H1 (cell line): ENCODE data around the gene THOC6.

Source experiments
- BRCA1 ChIP-seq: IDR thresholded peaks from 2 replicates; pipeline ENCODE4 v1.6.1; 2012; ENCODE audit warnings: low read depth, low read length, improper control_type of control experiment
- CHD2 ChIP-seq: IDR thresholded peaks from 2 replicates; pipeline ENCODE4 v1.6.1; 2012; ENCODE audit warnings: low read length, improper control_type of control experiment
- EZH2 ChIP-seq: fragments of 200-600 bp; sonication (generic); IDR thresholded peaks from 2 replicates; pipeline ENCODE4 v1.7.1; 2012; ENCODE audit warnings: low read depth, mild to moderate bottlenecking, moderate library complexity, low read length, inconsistent platforms; ENCODE audit not compliant: severe bottlenecking
- RAD21 ChIP-seq, 2 experiments: IDR thresholded peaks in 1 of 2; conservative IDR thresholded peaks in 1 of 2; 2 replicates each; pipeline ENCODE4 v1.6.1; 2011; ENCODE audit warnings: low read depth in 2 of 2, low read length in 2 of 2, improper control_type of control experiment in 1 of 2, inconsistent platforms in 1 of 2, mild to moderate bottlenecking in 1 of 2, moderate library complexity in 1 of 2
- RXRA ChIP-seq: IDR thresholded peaks from 2 replicates; pipeline ENCODE4 v1.6.1; 2011; ENCODE audit warnings: low read depth, mild to moderate bottlenecking, low read length, moderate library complexity; ENCODE audit not compliant: insufficient read depth
- SUZ12 ChIP-seq: fragments of 200-600 bp; sonication (generic); IDR thresholded peaks from 2 replicates; pipeline ENCODE4 v1.6.1; 2012; ENCODE audit warnings: mild to moderate bottlenecking, inconsistent platforms, low read length, moderate library complexity, mixed read lengths
- TF ChIP-seq, protein P1 (sequence below), 3 experiments: IDR thresholded peaks; 1 replicate in 2 of 3; 2 replicates in 1 of 3; pipeline versions ENCODE4 v1.5.1 to v1.6.1; 2011; ENCODE audit warnings: low read length in 3 of 3, mild to moderate bottlenecking in 3 of 3, inconsistent platforms in 2 of 3, low read depth in 1 of 3, moderate library complexity in 1 of 3; ENCODE audit not compliant: insufficient read depth in 1 of 3; ENCODE audit errors: control extremely low read depth in 1 of 3
- TF ChIP-seq, protein P2 (sequence below): IDR thresholded peaks from 2 replicates; pipeline ENCODE4 v1.6.1; 2011; ENCODE audit warnings: low read length, improper control_type of control experiment

DNA sequence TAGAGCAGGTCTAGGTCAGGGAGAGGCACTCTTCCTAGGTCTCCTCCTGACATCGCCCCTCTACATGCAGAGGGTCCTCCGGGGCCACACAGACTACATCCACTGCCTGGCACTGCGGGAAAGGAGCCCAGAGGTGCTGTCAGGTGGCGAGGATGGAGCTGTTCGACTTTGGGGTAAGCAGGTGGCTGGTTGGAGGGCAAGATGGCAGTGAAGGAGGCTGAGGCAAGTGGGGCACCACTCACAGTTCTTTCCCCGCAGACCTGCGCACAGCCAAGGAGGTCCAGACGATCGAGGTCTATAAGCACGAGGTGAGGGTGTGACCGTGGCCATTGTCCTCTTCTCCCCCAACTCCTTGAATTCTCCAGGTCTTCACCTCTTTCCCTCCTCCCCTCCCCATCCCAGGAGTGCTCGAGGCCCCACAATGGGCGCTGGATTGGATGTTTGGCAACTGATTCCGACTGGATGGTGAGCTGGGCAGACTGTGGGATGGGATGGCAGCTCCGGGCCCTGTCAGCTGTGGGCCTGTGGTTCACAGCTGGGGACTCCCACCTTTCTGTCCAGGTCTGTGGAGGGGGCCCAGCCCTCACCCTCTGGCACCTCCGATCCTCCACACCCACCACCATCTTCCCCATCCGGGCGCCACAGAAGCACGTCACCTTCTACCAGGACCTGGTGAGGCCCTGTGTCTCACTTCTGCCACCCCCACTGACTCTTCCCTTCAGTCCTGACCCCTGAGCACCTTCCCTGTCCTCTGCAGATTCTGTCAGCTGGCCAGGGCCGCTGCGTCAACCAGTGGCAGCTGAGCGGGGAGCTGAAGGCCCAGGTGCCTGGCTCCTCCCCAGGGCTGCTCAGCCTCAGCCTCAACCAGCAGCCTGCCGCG is 3.0 kb downstream of the THOC6 start:
- TF ChIP-seq, protein P1, sequence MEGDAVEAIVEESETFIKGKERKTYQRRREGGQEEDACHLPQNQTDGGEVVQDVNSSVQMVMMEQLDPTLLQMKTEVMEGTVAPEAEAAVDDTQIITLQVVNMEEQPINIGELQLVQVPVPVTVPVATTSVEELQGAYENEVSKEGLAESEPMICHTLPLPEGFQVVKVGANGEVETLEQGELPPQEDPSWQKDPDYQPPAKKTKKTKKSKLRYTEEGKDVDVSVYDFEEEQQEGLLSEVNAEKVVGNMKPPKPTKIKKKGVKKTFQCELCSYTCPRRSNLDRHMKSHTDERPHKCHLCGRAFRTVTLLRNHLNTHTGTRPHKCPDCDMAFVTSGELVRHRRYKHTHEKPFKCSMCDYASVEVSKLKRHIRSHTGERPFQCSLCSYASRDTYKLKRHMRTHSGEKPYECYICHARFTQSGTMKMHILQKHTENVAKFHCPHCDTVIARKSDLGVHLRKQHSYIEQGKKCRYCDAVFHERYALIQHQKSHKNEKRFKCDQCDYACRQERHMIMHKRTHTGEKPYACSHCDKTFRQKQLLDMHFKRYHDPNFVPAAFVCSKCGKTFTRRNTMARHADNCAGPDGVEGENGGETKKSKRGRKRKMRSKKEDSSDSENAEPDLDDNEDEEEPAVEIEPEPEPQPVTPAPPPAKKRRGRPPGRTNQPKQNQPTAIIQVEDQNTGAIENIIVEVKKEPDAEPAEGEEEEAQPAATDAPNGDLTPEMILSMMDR (IDR thresholded peaks at IDR 0.05; ENCODE audit: control extremely low read depth in 1 of 3, insufficient read depth in 1 of 3, low read depth in 1 of 3, low read length in 3 of 3) = no peak
- TF ChIP-seq EZH2 (no peak), RAD21 (IDR thresholded peaks at IDR 0.05 in 1 of 2, conservative IDR thresholded peaks at IDR 0.05 in 1 of 2; ENCODE audit: low read depth in 2 of 2, low read length in 2 of 2) (no peak), SUZ12 (no peak), CHD2 (no peak), RXRA (no peak), BRCA1 (no peak)
- TF ChIP-seq, protein P2, sequence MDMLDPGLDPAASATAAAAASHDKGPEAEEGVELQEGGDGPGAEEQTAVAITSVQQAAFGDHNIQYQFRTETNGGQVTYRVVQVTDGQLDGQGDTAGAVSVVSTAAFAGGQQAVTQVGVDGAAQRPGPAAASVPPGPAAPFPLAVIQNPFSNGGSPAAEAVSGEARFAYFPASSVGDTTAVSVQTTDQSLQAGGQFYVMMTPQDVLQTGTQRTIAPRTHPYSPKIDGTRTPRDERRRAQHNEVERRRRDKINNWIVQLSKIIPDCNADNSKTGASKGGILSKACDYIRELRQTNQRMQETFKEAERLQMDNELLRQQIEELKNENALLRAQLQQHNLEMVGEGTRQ = no peak
